HEK293T (cell line): ENCODE measurements around the gene CCL17.

Experiments used
- CTBP1 ChIP-seq: fragments of 450-650 bp; IDR thresholded peaks from 2 replicates; pipeline ENCODE4 v1.6.1; 2016; ENCODE audit warnings: borderline replicate concordance
- FOXA1 ChIP-seq: fragments of 450-650 bp; IDR thresholded peaks from 2 replicates; pipeline ENCODE4 v1.6.1; 2016; ENCODE audit warnings: mild to moderate bottlenecking
- L3MBTL2 ChIP-seq: fragments of 450-650 bp; conservative IDR thresholded peaks from 2 replicates; pipeline ENCODE4 v1.6.1; 2016; ENCODE audit warnings: mild to moderate bottlenecking
- SP1 ChIP-seq: fragments of 450-650 bp; IDR thresholded peaks from 2 replicates; pipeline ENCODE4 v1.6.1; 2017
- ZNF384 ChIP-seq: fragments of 450-650 bp; IDR thresholded peaks from 2 replicates; pipeline ENCODE4 v1.6.1; 2016

DNA sequence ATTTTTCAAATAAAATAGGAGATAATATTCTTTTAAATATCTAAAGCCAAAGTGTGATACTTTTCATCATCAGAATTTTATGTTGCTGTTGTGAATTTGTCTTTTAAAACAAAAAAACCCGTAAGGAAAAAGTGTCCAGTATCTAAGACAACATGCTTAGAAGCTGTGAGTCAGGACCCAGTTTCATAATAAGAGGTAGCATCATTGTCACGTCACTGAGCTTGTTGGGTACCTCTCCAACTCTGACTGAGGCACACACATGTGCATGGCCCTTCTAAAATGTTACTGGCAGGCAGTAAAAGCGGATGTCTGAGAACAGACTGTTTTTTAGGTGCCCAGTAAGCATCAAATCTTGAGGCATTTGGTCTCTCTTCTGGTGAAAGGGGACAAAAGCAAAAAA, 40.1 kb downstream of the CCL17 start:
- TF ChIP-seq FOXA1: no peak
- TF ChIP-seq CTBP1: no peak
- no peak for TF ChIP-seq SP1
- TF ChIP-seq ZNF384: no peak
- no peak for TF ChIP-seq L3MBTL2
